ES-I3 (cell line): ENCODE results near the gene FAM240A.

Source experiments
- H3K36me3 ChIP-seq: 2 replicates; pipeline ENCODE4 v1.6.1; 2013; ENCODE audit warnings: mild to moderate bottlenecking, low read length, control low read depth, moderate library complexity; ENCODE audit not compliant: insufficient read depth
- H3K4me1 ChIP-seq: 2 replicates; pipeline ENCODE4 v1.6.1; 2013; ENCODE audit warnings: mild to moderate bottlenecking, control low read depth, low read length; ENCODE audit not compliant: insufficient read depth
- H3K9ac ChIP-seq: 2 replicates; pipeline ENCODE4 v1.6.1; 2013; ENCODE audit warnings: low read depth, mild to moderate bottlenecking, low read length, moderate library complexity
- H3K9me3 ChIP-seq: 2 replicates; pipeline ENCODE4 v1.6.1; 2013; ENCODE audit warnings: mild to moderate bottlenecking, low read length, moderate library complexity; ENCODE audit not compliant: control insufficient read depth, insufficient read depth

The FAM240A gene

GRCh38 chr3:46667061-46667621 lies 54.8 kb downstream of the FAM240A start:
- peaks cover 8% of the 10 kb centered on the region; the same call in 1 of the 2 replicates for H3K4me1 ChIP-seq
- no peak overlapping the region for H3K9ac ChIP-seq
- H3K36me3 ChIP-seq = no peaks in the 10 kb centered on the region
- no peaks in the 10 kb centered on the region for H3K9me3 ChIP-seq

GRCh38 chr3:46667657-46668056 lies 55.3 kb downstream of the FAM240A start:
- H3K4me1 ChIP-seq = 0 out of 2 replicates have a peak, but pooled peaks cover 4% of the 10 kb centered on the region
- no peaks in the 10 kb centered on the region for H3K36me3 ChIP-seq
- H3K9ac ChIP-seq = no peak overlapping the region
- H3K9me3 ChIP-seq = no peaks in the 10 kb centered on the region

- Histone ChIP-seq H3K9ac (no peak overlapping the region), H3K9me3 (no peaks in the 10 kb centered on the region), H3K4me1 (no peaks in the 10 kb centered on the region), H3K36me3 (no peaks in the 10 kb centered on the region)
Observed at GRCh38 chr3:46668116-46668515, 55.8 kb downstream of the FAM240A start.

- H3K36me3 ChIP-seq = no peaks in the 10 kb centered on the region
- H3K4me1 ChIP-seq = no peaks in the 10 kb centered on the region
- no peaks in the 10 kb centered on the region for H3K9me3 ChIP-seq
- H3K9ac ChIP-seq = no peak overlapping the region
Observed at GRCh38 chr3:46668591-46668990, 56.3 kb downstream of the FAM240A start.

- no peaks in the 10 kb centered on the region for H3K36me3 ChIP-seq
- H3K4me1 ChIP-seq = no peaks in the 10 kb centered on the region
- no peak overlapping the region for H3K9ac ChIP-seq
- H3K9me3 ChIP-seq = no peaks in the 10 kb centered on the region
Observed at GRCh38 chr3:46669191-46669999, 57.1 kb downstream of the FAM240A start.

GRCh38 chr3:46670000-46670890 lies 57.9 kb downstream of the FAM240A start:
- Histone ChIP-seq H3K9ac (no peak overlapping the region), H3K4me1 (no peaks in the 10 kb centered on the region)

GRCh38 chr3:46670891-46671427 lies 58.6 kb downstream of the FAM240A start:
- Histone ChIP-seq H3K4me1 (no peaks in the 10 kb centered on the region), H3K36me3 (no peaks in the 10 kb centered on the region), H3K9ac (no peak overlapping the region)

More at GRCh38 chr3:46670000-46670890, 57.9 kb downstream of the FAM240A start:
- Histone ChIP-seq H3K36me3 (no peaks in the 10 kb centered on the region), H3K9me3 (no peaks in the 10 kb centered on the region)

GRCh38 chr3:46671541-46672348 lies 59.4 kb downstream of the FAM240A start:
- Histone ChIP-seq H3K9ac (no peak overlapping the region), H3K9me3 (no peaks in the 10 kb centered on the region), H3K36me3 (no peaks in the 10 kb centered on the region), H3K4me1 (no peaks in the 10 kb centered on the region; the same call in 1 of the 2 replicates)

More at GRCh38 chr3:46670891-46671427, 58.6 kb downstream of the FAM240A start:
- no peaks in the 10 kb centered on the region for H3K9me3 ChIP-seq

- H3K4me1 ChIP-seq = peaks cover 5% of the 10 kb centered on the region; the same call in 1 of the 2 replicates
- no peaks in the 10 kb centered on the region for H3K9me3 ChIP-seq
- H3K36me3 ChIP-seq = no peaks in the 10 kb centered on the region
- no peak overlapping the region for H3K9ac ChIP-seq
Observed at GRCh38 chr3:46672349-46672695, 60.0 kb downstream of the FAM240A start.

- Histone ChIP-seq H3K9ac (no peak overlapping the region), H3K4me1 (peaks cover 5% of the 10 kb centered on the region; the same call in 1 of the 2 replicates), H3K9me3 (no peaks in the 10 kb centered on the region), H3K36me3 (no peaks in the 10 kb centered on the region)
Observed at GRCh38 chr3:46673151-46674030, 61.1 kb downstream of the FAM240A start.

- no peak overlapping the region for H3K9ac ChIP-seq
- H3K36me3 ChIP-seq = no peaks in the 10 kb centered on the region
- H3K9me3 ChIP-seq = no peaks in the 10 kb centered on the region
- H3K4me1 ChIP-seq = peaks cover 5% of the 10 kb centered on the region; the same call in 1 of the 2 replicates
Observed at GRCh38 chr3:46674031-46674845, 61.9 kb downstream of the FAM240A start.

GRCh38 chr3:46675426-46675825 lies 63.1 kb downstream of the FAM240A start:
- H3K36me3 ChIP-seq = no peaks in the 10 kb centered on the region
- no peaks in the 10 kb centered on the region for H3K9me3 ChIP-seq
- no peak overlapping the region for H3K9ac ChIP-seq
- H3K4me1 ChIP-seq = peaks cover 5% of the 10 kb centered on the region; the same call in 1 of the 2 replicates
